ENCODE measurements around the gene DAW1. TPM values are rescaled to one million over a fixed set of nuclear protein-coding genes. Genes with fewer than 3 reads are reported as not detected.

DAW1 gene
- total RNA-seq, 1 donor from 2014 or later: 0.20 TPM

DNA sequence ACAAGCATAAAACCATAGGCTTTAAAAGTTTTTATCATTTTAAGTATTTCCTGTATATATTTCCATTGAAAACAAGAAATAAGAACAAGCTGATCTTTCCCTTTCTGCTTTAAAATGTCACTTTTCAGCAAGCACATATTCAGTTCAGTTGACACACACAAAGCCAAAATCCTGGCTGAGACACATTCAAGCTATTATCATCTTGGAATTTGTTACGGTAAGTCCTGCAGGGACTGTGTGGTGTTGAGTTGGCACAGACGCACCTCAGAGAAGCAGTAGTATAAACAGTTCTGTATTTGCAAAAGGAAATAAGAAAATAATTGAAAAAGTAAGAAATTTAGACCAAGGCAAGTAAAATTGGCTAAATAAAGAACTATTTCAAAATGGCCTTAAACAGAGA lies 10.4 kb upstream of the DAW1 start:
- DNase-seq (ENCODE audit: low read depth in 2 of 2): no peak

DNA sequence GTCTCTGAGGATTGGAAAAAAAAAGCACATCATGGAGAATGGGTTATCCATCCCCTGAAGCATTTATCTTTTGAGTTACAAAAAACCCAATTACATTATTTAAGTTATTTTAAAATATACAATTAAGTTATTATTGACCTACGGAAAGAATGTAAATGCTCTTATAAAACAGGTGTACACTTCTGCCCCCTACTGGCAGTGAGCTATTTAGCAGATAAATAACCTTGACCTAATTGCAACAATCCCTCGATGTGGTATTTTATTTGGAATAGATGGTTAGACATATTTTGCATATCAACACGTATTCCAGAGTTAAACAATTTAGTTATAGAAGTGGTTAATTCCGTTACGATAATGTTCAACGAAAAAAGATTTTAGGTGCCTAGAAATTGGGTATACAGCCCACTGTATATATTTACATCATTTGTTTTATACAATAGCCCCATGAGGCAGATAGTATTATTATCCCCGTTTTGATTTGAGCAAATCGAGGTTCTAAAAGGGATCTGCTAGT lies 9.1 kb upstream of the DAW1 start:
- DNase-seq (ENCODE audit: low read depth in 2 of 2): peak; percentile 78 to 80

DNA sequence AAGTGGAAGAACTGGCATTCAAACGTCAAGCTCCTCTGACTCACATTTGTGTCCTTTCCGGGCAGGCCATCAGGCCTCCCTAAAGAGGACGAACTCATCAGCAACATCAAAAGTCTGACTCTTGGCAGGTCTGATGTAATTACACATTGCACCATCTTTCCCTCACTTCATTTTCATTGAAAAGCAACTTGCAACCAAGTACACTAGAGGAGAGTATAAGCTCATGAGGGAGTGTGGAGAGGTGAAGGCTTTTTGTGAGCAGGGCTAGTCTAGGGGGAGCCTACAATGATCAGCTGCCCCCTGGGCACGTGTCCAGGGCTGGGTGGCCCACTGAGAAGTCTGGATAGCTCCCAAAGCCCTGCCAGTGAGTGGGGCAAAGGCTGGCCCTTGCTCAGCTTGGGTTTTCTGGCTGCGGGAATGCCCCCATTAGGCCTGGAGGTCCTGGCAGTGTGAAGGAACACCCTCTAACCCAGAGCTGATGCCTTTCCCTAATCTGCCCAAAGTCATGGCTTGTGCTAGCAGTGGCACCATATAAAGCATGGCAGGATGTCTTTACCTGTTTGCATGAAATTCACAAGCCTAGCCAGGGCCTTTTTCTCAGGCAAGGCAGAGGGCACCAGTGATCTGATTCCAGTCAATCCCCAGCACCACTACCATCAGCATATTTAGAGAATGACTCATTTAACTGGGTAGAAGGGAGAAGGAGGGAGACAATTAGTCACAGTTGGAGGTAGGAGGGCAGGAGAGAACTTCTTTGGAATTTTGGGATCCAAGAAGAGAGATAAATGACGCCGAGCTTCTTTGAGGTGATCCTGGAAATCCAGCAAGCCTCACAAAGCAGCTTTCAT lies 8.5 kb upstream of the DAW1 start:
- peak; percentile 52 to 88 for DNase-seq (ENCODE audit: low read depth in 2 of 2)

DNA sequence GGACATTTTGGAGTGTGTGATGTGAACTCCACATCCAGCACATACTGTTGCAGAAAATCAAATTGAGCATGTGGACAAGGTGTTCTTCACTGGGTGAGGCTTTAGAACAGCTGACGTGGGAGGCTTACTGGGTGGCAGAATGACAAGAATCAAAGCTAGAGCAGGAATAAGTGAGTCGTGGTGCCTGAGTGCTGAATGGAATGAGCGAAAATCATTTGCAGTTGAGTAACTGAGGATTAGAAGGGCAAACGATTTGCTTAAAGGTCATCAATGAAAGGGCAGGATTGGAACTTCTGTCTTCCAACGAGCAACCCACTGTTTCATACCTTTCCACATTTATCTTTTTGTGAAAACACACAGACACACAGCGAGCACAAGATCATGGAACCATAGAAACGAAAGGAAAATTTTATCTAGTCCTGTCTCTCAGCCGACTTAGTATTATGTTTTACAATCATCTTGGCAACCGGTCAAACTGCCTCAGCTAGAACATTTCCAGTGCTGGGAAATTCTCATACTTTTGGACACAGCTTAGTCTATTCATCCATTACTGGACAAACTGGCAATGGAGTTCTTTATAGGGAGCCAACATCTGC lies 7.2 kb upstream of the DAW1 start:
- DNase-seq (ENCODE audit: low read depth in 2 of 2): peak in 1 of 2 donors; percentile 53

DNA sequence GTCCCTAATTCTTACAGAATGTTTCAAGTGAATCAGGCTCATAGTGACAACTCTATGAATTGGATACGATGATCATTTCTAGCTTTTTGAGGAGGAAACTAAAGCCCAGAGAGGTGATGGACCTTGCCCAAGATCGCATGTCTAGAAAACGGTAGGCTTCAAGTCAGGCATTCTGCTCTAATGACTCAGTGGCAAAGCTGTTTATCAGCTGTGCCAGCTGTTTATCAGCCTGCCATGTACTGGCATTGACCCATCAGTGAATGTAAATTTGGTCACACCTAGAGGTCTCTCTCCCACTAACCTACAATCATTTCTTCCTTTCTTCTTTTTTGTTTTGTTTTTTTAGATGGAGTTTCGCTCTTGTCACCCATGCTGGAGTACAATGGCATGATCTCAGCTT lies 6.1 kb upstream of the DAW1 start:
- no peak for DNase-seq (ENCODE audit: low read depth in 2 of 2)

DNA sequence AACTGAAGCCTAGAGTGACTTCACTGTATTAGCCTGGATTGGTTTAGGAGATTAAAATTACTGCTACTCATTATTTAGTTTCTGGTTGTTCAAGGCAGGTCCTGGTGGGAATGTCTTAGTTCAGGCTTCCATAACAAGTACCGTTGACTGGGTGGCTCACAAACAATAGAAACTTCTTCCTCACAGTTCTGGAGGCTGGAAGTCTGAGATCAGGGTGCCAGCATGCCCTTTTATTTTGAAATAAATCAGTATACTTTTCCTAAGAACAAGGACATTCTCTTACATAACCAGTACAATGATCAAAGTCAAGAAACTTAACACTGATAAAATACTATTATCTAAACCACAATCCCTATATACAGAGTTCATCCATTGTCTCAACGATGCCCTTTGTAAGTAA lies 4.0 kb upstream of the DAW1 start:
- no peak for DNase-seq (ENCODE audit: low read depth in 2 of 2)

DNA sequence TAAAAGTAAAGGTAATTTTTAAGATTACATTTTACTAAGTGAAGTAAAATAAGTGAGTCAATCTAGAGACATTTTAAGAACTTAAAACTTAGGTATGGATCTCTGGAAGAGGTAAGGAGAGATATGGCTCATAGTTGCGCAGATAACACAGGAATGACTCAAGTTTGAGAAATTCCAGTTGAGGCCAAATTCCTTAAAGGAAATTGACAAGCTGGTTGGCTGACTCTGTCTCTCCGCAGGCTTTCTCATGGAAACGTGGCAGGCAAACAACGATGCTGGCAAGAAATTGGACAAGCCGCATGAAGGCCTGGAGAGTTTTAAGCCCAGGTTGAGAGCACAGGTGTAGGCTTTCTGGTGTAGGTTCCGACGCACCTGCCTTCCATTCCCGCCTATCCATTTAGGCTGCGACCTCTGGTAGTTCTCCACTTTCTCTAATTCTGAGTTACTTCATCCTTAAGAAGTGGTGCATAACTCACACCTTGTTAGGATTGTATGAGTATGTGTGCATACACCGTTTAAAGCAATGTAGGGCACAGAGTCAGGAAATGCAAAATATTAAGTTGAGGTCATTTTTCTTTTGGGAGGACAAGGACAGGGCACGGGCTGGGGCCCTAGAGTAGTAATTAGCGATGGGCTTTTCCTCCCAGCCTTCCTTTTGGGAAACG lies 589 bp upstream of the DAW1 start:
- peak in 1 of 2 donors; percentile 78 for DNase-seq (ENCODE audit: low read depth in 2 of 2)

DNA sequence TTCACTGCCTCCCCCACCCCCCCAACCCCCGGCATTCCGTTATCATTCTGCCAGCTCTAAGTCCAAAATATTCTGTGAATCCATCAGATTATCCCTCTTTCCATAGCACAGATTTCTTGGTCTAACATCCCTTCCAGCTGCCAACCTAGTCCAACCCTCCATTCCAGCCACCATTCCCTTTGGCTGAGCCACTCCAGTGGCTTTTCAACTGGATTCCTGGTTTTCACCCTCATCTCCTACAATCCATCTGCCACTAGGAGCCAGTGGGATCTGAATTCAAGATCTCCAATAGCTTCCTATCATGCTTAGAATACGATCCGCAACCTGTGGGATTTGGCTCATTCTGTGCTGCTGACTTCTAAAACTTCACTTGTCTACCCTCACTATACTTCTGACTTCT lies 1.2 kb downstream of the DAW1 start:
- DNase-seq (ENCODE audit: low read depth in 2 of 2): no peak

DNA sequence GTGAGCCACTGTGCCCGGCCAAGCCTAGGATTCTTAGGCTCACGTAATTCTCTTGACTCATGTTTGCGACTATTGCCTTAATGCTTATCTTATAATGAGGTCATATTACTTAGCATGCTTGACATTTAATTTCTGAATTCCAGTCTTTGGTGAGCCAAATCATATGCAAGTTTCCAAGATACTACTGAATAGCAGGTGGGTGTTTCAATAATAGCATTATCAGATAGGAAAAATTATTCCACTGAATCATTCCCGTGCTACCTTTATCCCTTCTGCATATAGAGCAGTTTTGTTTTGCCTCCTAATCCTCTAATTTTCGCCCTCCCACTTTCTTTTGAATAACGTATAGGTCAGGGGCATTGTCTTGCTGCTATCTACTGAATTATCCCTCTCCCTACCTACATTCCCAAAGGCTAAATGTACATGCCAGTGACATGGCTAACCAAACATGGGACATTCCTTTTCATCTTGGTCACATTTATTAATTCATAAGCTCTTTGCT lies 4.9 kb downstream of the DAW1 start:
- DNase-seq (ENCODE audit: low read depth in 2 of 2): no peak

DNA sequence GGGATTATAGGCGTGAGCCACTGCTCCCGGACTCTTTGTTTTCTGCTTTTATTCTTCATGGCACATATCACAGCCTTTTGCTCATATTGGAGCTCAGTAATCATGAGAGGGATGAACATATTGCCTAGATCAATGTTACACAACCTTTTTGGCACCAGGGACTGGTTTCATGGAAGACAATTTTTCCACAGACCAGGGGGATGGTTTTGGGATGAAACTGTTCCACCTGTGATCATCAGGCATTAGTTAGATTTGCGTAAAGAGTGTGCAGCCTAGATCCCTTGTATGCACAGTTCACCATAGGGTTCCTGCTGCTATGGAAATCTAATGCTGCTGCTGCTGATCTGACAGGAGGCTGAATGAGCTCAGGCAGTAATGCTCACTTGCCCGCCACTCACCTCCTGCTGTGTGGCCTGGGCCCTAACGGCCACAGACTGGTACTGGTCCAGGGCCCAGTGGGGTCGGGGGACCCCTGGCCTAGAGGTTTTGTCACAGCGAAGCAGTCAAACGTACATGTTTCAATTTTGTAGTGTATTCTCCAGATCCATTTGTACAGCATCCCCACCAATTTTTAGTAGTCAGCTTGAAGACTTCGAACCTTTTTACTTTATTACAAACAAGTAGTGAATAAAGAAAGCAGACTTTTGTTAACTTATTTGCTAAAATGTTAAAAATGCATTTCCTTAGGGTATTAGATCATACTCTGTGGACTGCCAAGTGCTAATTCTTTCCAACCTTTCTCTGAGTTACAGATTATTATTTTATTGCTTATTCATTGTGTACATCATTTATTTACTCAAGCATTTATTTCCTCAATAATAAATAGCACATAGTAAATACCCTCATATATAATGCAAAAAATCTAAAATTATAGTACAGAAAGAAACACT lies 6.2 kb downstream of the DAW1 start:
- no peak for DNase-seq (ENCODE audit: low read depth in 2 of 2)

DNA sequence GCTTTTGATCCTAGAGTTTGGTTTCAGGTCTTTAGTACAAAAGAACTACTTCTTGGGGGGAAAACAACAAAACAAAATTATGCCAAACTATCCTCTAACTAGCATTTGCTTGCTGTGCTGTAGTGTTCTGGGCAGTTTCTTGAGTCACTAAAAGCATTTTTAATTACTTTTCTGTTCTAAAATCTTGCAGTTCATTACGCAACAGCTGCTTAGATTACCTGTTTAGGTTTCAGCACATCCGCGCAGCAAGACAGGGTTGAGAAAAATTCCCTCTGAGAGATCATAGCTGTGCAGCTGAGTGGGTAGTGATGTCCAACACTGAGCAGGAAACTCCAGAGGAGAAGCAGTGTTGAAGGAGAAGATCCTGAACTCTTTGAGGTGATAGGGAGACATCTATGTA lies 9.0 kb downstream of the DAW1 start:
- no peak for DNase-seq (ENCODE audit: low read depth in 2 of 2)

DNA sequence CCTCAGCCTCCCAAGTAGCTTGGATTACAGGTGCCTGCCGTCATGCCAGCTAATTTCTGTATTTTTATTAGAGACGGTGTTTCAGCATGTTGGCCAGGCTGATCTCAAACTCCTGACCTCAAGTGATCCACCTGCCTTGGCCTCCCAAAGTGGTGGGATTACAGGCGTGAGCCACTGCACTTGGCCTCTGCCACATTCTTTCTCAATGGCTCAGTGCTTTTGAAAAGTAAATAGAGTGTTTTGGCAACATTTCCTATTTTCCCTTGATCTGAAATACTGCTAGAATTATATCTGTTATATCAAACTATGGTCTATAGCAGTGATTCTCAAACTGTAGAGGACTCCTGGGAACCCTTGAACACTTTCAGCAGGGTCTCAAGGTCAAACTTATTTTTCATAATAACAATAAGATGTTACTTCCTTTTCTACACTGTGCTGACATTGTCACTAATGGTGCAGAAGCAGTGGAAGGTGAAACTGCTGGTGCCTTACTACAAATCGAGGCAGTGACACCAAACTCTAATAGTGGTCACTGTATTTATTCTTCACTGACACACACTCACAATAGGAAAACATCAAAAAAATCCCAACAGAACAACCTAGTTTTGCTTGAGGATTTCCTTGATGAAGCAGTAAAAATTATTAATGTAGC lies 10.6 kb downstream of the DAW1 start:
- peak; percentile 40 to 46 for DNase-seq (ENCODE audit: low read depth in 2 of 2)

DNA sequence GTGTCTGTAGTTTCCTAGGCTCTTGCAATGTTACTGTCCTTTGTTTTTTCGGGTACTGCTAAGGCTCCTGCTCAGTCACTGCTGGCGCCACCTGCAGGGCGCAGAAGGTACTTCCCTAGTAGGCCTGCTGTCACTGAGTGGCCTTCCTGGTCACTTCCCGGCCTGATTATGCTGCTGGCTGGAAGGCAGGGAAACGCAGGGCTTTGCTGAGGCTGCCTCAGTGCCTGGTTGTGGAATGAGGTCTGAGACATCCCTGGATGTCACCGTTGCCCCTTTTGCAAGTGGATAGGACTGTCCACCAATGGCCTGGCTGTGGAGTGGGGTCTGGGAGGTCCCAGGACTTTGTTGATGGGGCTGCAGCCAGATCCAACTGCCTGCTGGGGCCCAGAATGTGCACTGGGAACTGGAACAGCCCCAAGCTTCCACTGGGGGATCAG lies 13.1 kb downstream of the DAW1 start:
- peak; percentile 80 to 84 for DNase-seq (ENCODE audit: low read depth in 2 of 2)

DNA sequence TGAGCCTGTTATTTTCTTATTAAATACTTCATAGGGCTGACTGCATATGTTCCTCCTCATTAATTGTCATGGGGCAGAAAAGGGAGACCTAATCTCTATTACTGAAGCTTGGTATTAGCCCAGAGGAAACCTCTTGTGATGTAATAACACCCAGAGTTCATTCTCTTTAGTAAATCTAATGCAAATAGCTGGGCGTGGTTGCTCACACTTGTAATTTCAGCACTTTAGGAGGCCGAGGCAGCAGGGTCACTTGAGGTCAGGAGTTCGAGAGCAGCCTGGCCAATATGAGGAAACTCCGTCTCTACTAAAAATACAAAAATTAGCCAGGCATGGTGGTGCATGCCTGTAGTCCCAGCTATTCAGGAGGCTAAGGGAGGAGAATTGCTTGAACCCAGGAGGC lies 14.7 kb downstream of the DAW1 start:
- DNase-seq (ENCODE audit: low read depth in 2 of 2): no peak

DNA sequence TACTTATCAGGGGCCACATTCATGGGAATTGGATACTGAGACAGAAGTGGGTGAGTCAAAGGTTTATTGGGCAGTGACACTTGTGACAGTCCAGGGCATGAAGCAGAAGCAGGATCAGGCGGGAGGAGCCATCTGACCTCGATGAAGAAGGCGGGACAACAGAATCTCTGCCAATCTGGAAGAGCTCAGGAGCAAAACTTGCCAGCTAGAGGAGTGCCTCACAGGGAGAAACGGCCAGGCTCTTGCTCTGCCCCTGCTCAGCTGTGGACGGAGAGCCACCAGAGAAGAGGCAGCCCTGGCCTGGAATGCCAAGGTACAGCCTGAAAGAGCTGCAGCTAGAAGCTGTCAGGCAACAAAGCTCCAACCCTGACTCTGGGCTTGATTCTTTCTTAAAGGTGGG lies 16.9 kb downstream of the DAW1 start:
- no peak for DNase-seq (ENCODE audit: low read depth in 2 of 2)

DNA sequence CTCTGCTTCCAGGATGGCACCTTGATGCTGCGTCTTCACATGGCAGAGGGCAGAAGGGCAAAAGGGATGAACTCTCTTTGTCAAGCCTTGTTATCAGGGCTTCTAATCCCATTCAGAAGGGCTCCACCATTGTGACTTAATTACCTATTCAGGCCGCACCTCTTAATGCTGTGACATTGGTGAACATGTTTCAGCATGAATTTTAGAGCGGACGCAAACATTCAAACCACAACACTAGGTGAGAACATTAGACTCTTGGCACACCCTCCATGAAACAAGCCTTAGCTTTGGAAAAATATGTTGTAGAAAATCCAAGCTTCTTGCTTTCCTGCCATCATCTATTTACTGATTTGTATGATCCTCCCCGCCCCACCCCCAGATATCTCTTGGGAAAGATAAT lies 17.9 kb downstream of the DAW1 start:
- no peak for DNase-seq (ENCODE audit: low read depth in 2 of 2)

DNA sequence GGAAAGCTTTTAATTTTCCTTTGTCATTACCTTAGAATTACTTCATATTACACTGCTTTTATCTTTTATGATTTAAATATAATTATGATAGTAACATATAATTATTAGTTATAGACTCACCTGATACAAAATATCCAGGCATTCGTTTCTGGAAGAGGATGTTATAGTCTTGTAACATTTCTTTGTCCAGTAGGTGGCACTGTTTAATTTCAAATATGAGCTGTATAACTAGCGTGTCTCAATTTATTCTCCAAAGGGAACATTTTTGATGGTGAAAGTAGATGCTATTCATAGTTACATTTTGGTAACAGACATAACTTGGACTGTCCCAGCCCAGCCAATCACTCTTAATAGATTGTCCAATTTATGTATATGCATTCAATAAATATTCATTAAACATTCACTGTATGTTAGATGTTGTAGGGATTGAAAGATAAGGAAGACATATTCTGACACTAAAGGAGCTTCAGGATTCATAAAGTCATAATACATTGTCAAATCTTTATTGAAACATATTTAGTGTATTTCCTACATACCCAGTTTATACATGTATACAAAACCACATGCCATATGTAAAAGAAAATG lies 19.2 kb downstream of the DAW1 start:
- peak; percentile 57 to 68 for DNase-seq (ENCODE audit: low read depth in 2 of 2)

DNA sequence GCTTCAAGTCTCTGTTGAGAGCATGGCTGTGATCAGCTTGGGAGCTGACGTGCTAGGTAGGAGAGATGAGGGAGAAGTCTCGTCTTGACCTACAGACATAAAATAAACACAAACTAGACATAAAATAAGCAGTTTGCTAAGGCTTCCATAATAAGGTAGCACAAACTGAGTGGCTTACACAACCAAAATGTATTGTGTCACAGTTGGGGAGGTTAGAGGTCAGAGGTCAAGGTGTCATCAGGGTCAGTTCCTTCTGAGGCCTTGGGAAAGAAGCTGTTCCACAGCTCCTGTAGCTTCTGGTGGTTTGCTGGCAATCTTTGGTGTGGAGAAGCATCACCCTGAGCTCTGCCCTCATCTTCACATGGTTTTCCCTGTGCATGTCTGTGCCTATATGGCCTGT lies 20.2 kb downstream of the DAW1 start:
- no peak for DNase-seq (ENCODE audit: low read depth in 2 of 2)

DNA sequence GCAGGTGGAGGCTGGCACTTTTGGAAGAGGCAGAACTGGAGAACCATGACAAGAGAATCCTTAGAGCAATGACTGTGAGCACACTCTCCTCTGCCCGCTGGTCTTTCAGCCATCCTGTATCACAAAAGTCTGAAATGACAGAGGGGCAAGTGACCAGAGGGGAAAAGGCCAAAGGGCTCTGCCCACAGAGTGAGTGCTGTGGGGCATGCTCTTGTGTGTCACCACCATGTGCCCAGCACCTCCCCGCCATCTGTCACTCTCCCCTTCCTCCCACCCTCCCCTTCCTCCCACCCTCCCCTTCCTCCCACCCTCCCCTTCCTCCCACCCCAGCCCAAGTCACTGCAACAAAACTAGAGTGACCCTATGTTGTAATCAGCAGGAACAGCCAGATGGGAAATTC lies 31.9 kb downstream of the DAW1 start:
- DNase-seq (ENCODE audit: low read depth in 2 of 2): no peak

DNA sequence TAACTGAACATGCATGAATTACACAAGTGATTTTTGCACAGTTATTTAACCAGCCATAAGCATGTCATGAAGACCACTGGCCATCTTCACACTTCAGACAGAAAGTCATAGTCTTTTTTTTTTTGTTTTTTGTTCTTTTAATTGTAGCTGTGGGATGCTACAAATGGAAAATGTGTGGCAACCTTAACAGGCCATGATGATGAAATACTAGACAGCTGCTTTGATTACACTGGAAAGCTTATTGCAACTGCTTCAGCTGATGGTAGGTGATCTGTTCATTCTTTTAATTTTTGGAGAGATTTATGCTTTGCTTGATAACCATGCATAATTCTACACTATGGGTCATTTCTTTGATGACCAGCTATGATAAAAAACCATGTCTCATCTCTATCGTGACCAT lies 35.6 kb downstream of the DAW1 start:
- no peak for DNase-seq (ENCODE audit: low read depth in 2 of 2)

Measured in lung microvascular endothelial cell (primary cell).